Psoas muscle (tissue), 8 donors: Measurements from ENCODE around the gene MYO1H. TPM values are rescaled to one million over a fixed set of nuclear protein-coding genes. Genes with fewer than 3 reads are reported as not detected.
A peak's percentile ranks its signal among the peaks of the same experiment; 100 is the strongest.

Experiments
- ATAC-seq, 4 donors: fragments of 200-7000 bp; cut with Tn5 transposase; one replicate each; pipeline ENCODE4 v1.9.1; 2020; ENCODE audit warnings: moderate library complexity in 3 of 4, mild to moderate bottlenecking in 2 of 4
- DNase-seq, 2 donors: peaks; one replicate each; pipeline ENCODE4 v3.0.0-alpha.2; 2020
- H3K27ac ChIP-seq: fragments of 200-600 bp; one replicate; pipeline ENCODE4 v1.8.0; 2022
- H3K27me3 ChIP-seq, 3 donors: fragments of 200-600 bp in 1 of 3; one replicate each; pipeline versions ENCODE4 v1.6.1 to v1.8.0; 2013 to 2022; ENCODE audit warnings: low read length in 2 of 3, mild to moderate bottlenecking in 2 of 3, moderate library complexity in 1 of 3; ENCODE audit not compliant: insufficient read depth in 3 of 3
- H3K36me3 ChIP-seq, 2 donors: fragments of 200-600 bp in 1 of 2; one replicate each; pipeline versions ENCODE4 v1.6.1 to v1.8.0; 2013 to 2022; ENCODE audit warnings: low read depth in 1 of 2, mild to moderate bottlenecking in 1 of 2, moderate library complexity in 1 of 2; ENCODE audit not compliant: insufficient read depth in 1 of 2
- H3K4me1 ChIP-seq: fragments of 200-600 bp; one replicate; pipeline ENCODE4 v1.8.0; 2022
- H3K4me3 ChIP-seq: fragments of 200-600 bp; one replicate; pipeline ENCODE4 v1.8.0; 2022; ENCODE audit warnings: mild to moderate bottlenecking
- H3K9me3 ChIP-seq: fragments of 200-600 bp; one replicate; pipeline ENCODE4 v1.8.0; 2022
- WGBS, 3 donors: extraction: QIAGEN DNeasy Blood & Tissue Kit; methylation state at CpG; one replicate each; pipeline versions ENCODE4 v1.1.6 to v1.1.7; 2013; 5-methylcytosine and 5-hydroxymethylcytosine counted together
- intact Hi-C, 2 donors: fragments of 100-400 bp; cut with DNase I; formaldehyde crosslinking; loops; one replicate each; pipeline versions ENCODE4 v1.11.0 to v1.14.2; 2022
- polyA plus RNA-seq, 3 donors: library from polyadenylated mRNA; stranded (reverse); fragments of 200-250 nt; gene quantifications; one replicate each; pipeline ENCODE4 v1.2.3, GENCODE V29; 2013
- total RNA-seq, 4 donors: library from RNA; stranded (reverse); fragmentation: NEBNext Ultra II Directional in 2 of 4; extraction: Animal tissue kit (Norgen Biotek cat#: 25700) in 2 of 4; gene quantifications; one replicate each; pipeline versions ENCODE4 v1.2.1 to v1.2.4, GENCODE V29; 2021 to 2023
- TF ChIP-seq, protein P1 (sequence below): fragments of 200-600 bp; IDR thresholded peaks from one replicate; pipeline ENCODE4 v1.8.0; 2022; ENCODE audit warnings: antibody characterized with exemption
- donor health status: healthy with polysubstance abuse.
- donor health status: DM: no; HTN: no; CAD: no; lungs with moderate emphysema.
- donor health status: Bipolar disorder and iron deficiency.
- donor health status: healthy.
- donor health status: DM: yes; HTN: yes; CAD: no.
- donor health status: DM: no; HTN: no; CAD: no.
- donor health status: DM: no; HTN: no; CAD: no.
- donor health status: DM: yes; HTN: yes; CAD: no.

The MYO1H gene
- total and polyA plus RNA-seq, 7 donors: 0.10 TPM; not detected in 6

DNA sequence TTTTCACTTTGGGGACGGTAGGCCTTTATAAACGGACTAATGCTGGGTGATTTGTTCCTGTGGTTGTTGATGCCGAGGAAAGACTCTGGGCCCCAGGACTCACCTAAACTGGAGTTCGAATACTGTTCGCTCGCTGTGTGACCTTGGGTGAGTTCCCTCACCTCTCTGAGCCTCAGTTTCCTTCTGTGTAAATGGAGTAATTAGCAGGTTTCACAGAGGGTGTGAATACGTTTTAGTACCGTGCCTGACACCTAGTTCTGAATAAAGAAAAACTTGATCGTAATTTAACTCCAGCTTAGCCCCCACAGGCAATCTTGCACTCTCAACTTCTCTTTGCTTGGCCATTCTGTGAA is 130.2 kb downstream of the MYO1H start:
- no peaks in the 10 kb centered on the region for H3K27me3 ChIP-seq
- peak overlapping the region; percentile 97 for H3K27ac ChIP-seq
- intact Hi-C loops: loop anchor here (5.0 kb wide), 2 partner anchors 41 to 46 kb away; no protein-coding TSS in a partner anchor
- TF ChIP-seq, protein P1, sequence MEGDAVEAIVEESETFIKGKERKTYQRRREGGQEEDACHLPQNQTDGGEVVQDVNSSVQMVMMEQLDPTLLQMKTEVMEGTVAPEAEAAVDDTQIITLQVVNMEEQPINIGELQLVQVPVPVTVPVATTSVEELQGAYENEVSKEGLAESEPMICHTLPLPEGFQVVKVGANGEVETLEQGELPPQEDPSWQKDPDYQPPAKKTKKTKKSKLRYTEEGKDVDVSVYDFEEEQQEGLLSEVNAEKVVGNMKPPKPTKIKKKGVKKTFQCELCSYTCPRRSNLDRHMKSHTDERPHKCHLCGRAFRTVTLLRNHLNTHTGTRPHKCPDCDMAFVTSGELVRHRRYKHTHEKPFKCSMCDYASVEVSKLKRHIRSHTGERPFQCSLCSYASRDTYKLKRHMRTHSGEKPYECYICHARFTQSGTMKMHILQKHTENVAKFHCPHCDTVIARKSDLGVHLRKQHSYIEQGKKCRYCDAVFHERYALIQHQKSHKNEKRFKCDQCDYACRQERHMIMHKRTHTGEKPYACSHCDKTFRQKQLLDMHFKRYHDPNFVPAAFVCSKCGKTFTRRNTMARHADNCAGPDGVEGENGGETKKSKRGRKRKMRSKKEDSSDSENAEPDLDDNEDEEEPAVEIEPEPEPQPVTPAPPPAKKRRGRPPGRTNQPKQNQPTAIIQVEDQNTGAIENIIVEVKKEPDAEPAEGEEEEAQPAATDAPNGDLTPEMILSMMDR: no peak
- peak overlapping the region; percentile 95 for H3K4me3 ChIP-seq
- DNase-seq: no peak
- peak in 1 of 4 donors; percentile 6 for ATAC-seq
- H3K9me3 ChIP-seq: no peaks in the 10 kb centered on the region
- H3K4me1 ChIP-seq: peaks cover 31% of the 10 kb centered on the region
- H3K36me3 ChIP-seq: peaks cover 0 to 27% of the 10 kb centered on the region in 2 donors
- WGBS, 3 donors: 3% methylated on average over 9 of the region's 9 CpGs

DNA sequence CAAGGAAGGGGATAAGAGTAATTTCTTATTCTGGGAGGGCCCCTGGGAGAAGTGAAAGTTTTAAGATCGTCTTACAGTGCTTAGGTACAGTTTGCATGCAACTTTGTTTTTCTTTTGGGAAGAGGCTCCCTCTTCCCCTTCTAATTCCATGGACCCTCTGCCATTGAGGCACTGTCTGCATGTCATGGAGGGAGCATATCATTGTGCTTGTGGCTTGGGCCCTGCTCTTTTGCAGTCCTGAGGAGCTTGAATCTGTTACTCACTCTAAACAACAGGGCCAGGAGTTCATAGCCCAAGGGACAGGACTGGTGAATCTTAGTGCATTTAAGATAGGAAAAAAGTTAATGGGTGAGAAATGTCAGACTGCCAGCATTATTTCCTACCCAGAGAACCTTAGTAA is 132.1 kb downstream of the MYO1H start:
- 58 to 74% (median 67%) methylated on average over 1 of the region's 1 CpG for WGBS, 3 donors
- no peak overlapping the region for H3K27ac ChIP-seq
- peaks cover 29% of the 10 kb centered on the region for H3K4me1 ChIP-seq
- peaks cover 0 to 35% of the 10 kb centered on the region in 2 donors for H3K36me3 ChIP-seq
- ATAC-seq: no peak
- TF ChIP-seq, protein P1: no peak
- intact Hi-C loops: loop anchor here (5.0 kb wide), 2 partner anchors 42 to 47 kb away; no protein-coding TSS in a partner anchor
- H3K9me3 ChIP-seq: no peaks in the 10 kb centered on the region
- H3K4me3 ChIP-seq: no peak overlapping the region
- no peak for DNase-seq
- H3K27me3 ChIP-seq: no peaks in the 10 kb centered on the region

DNA sequence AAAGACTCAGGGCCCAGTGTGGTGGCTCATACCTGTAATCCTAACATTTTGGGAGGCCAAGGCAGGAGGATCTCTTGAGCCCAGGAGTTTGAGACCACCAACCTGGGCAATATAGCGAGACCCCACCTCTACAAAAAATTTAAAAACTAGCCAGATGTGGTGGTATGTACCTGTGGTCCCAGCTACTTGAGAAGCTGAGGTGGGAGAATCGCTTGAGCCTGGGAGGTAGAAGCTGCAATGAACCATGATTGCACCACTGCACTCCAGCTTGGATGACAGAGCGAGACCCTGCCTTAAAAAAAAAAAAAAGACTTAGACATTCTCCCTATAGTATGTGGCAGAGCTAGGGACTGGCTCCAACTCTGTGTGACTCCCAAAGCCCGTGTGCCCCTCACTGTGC is 132.7 kb downstream of the MYO1H start:
- intact Hi-C loops: no loop called here
- no peaks in the 10 kb centered on the region for H3K9me3 ChIP-seq
- DNase-seq: no peak
- H3K36me3 ChIP-seq: peaks cover 0 to 41% of the 10 kb centered on the region in 2 donors
- 87 to 97% (median 93%) methylated on average over 4 of the region's 4 CpGs for WGBS, 3 donors
- no peak overlapping the region for H3K27ac ChIP-seq
- H3K4me1 ChIP-seq: peaks cover 25% of the 10 kb centered on the region
- TF ChIP-seq, protein P1: no peak
- no peak overlapping the region for H3K4me3 ChIP-seq
- no peaks in the 10 kb centered on the region for H3K27me3 ChIP-seq
- ATAC-seq: no peak

DNA sequence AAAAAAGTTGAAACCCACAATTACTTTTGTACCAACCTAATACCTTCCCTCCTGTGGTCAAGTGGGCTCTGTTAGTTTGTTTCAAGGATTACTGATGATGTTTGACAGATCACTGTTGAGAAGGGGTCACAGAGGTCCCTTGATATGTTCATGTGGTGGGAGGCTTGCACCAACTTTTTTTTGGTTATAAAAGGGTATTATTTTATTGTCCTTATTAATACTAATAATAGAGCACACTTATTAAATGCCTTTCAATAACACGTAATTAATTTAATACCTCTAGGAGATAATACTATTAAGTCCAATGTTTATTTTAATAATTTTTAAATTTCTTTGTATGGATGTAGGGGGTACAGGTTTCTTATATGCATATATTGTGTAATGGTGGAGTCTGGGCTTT is 134.2 kb downstream of the MYO1H start:
- H3K4me3 ChIP-seq: no peak overlapping the region
- DNase-seq: no peak
- H3K27me3 ChIP-seq: no peaks in the 10 kb centered on the region
- peaks cover 17% of the 10 kb centered on the region for H3K4me1 ChIP-seq
- H3K27ac ChIP-seq: no peak overlapping the region
- H3K9me3 ChIP-seq: no peaks in the 10 kb centered on the region
- TF ChIP-seq, protein P1: no peak
- ATAC-seq: no peak
- WGBS, 3 donors: 88 to 100% (median 92%) methylated on average over 1 of the region's 1 CpG
- intact Hi-C loops: no loop called here
- peaks cover 9 to 56% of the 10 kb centered on the region in 2 donors for H3K36me3 ChIP-seq

DNA sequence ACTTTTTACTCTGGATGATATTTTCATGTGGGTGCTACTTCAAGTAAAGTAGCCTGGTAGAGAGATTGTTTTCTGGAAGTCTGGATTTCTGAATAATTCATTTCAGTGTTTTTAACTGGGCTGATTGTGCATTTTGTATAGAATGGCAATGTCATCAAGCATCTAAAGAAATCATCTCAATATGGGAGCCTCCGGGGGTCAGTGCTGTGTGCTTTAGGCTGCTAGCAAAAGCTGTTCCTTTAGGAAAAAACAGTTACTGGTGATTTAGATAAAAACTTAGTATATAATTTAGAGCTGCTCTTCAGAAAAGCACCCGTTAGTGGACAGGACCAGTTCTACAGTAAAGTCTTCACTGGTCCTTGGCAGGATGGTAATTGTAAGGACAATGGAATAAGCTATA is 134.8 kb downstream of the MYO1H start:
- TF ChIP-seq, protein P1: no peak
- H3K4me1 ChIP-seq: peaks cover 17% of the 10 kb centered on the region
- peaks cover 14 to 62% of the 10 kb centered on the region in 2 donors for H3K36me3 ChIP-seq
- no peaks in the 10 kb centered on the region for H3K9me3 ChIP-seq
- no peak for ATAC-seq
- no peak overlapping the region for H3K27ac ChIP-seq
- intact Hi-C loops: no loop called here
- no peaks in the 10 kb centered on the region for H3K27me3 ChIP-seq
- 86 to 89% (median 88%) methylated on average over 2 of the region's 2 CpGs for WGBS, 3 donors
- DNase-seq: no peak
- H3K4me3 ChIP-seq: no peak overlapping the region
